ENCODE measurements around the gene KIAA0040.

KIAA0040 gene

GRCh38 chr1:175192630-175193526 lies at the start of gene KIAA0040:
Gene KIAA0040 (minus strand): TSS chr1:175192776. CDS start chr1:175161013, 31,763 bp downstream.
- peak; percentile 62 to 66 for DNase-seq

DNA sequence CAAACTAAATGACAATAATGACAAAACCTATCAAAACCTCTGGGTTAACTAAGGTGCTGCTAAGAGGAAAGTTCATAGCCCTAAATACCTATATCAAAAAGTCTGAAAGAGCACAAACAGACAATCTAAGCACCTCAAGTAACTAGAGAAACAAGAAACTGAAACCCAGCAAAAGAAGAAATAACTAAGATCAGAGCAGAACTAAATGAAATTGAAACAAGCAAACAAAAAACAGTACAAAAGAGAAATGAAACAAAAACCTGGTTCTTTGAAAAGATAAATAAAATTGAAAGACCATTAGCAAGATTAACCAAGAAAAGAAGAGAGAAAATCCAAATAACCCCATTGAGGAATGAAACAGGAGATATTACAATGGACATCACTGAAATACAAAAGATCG lies 44.8 kb upstream of the KIAA0040 start:
- no peak for DNase-seq

GRCh38 chr1:175234639-175235038 lies 42.1 kb upstream of the KIAA0040 start:
- no peak for DNase-seq

- DNase-seq: no peak
Observed at GRCh38 chr1:175232335-175232734, 39.8 kb upstream of the KIAA0040 start.

- DNase-seq: no peak
Observed at GRCh38 chr1:175225805-175226129, 33.2 kb upstream of the KIAA0040 start.

- DNase-seq: no peak
Observed at GRCh38 chr1:175222296-175222938, 29.8 kb upstream of the KIAA0040 start.

DNA sequence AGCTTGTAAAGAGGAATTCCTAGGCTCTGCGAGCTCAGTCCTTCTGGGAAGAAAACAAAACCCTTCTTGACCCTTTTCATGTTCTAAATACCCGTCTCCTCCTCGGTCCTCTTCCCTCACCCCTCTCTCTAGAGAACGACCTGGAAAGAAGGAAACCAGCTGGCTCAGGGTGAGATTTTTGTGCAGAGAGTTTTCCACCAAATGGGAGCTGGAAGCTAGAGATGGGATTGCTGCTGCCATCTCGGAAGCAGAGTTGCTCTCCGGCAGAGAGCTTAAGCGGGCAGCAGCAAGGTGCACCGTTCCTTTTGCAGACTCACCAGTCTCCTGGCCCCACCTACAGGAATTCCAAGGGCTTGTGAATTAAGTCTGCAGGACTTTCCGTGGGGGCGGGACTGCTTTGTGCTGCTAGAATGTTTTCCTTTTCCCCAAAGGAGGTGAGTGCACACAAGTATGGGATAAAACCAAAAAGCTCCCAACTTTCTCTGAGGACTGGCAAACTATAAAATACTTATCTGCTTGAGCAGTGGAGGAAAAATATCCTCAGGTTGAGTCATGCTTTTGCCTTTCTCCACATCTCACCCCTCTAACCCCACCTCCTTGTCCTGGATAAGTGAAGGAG lies 29.1 kb upstream of the KIAA0040 start:
- no peak for DNase-seq

- DNase-seq: no peak
Observed at GRCh38 chr1:175220853-175221556, 28.4 kb upstream of the KIAA0040 start.

- DNase-seq: no peak
Observed at GRCh38 chr1:175219774-175220173, 27.2 kb upstream of the KIAA0040 start.

- DNase-seq: no peak
Observed at GRCh38 chr1:175218786-175219434, 26.3 kb upstream of the KIAA0040 start.

DNA sequence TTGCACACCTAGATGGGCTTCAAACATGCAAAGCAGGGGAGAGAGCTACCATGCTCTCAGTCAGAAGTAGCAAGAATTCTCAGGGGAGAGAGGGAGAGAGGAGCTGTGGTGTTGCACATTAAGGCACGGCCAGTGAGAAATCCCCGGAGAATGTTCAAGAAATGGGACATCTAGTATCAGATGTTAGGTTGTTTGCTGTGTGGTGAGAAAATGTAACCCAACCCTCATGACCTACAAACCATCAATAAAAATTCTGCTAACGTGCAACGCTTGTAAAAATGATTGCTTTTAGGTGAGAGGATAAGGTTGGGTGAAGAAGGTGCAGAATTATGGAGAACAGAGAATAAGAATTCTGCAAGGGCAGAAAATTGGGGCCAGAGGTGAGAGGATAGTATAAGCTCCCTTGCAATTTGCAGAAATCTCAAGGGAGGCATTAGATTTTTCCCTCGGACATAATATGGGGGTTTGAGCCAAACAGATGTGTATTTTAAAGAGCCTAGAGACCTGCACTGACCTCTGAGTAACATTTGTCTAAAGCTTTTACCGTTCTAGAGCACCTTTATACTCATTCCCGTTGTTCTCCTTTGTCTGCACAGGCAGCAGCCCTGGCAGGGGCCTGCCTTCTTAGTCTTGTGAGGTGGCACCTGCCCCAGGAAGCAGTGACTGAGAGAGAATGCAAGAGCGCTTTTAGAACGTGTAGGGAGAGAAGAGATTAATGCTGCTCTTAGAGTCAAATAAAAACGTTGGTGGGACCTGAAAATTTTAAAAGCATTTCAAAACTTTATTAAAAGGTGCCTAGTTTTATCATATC lies 25.4 kb upstream of the KIAA0040 start:
- no peak for DNase-seq

GRCh38 chr1:175216444-175216843 lies 23.9 kb upstream of the KIAA0040 start:
- DNase-seq: no peak

GRCh38 chr1:175211656-175212055 lies 19.1 kb upstream of the KIAA0040 start:
- DNase-seq: no peak

- no peak for DNase-seq
Observed at GRCh38 chr1:175210744-175211143, 18.2 kb upstream of the KIAA0040 start.

GRCh38 chr1:175209493-175209921 lies 16.9 kb upstream of the KIAA0040 start:
- DNase-seq: no peak

GRCh38 chr1:175208773-175209492 lies 16.4 kb upstream of the KIAA0040 start:
- peak; percentile 35 to 43 for DNase-seq

DNA sequence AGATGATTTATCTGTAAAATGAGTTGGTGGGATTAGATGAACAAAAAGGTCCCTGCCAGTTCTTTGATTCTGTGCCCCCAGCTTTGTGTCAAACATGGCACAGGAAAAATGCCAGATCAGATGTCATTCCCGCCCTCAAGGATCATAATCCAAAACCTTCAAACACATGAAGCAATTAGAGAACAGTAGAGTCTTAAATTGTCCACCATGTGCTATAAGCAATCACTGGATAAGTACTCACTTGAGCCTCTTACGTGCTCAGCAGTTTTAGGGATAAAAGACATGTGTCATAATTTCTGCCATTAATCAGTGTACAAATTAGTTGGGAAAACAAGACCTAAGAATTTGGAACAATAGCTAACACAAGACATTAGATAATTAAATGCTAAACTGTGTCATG lies 15.4 kb upstream of the KIAA0040 start:
- DNase-seq: no peak

DNA sequence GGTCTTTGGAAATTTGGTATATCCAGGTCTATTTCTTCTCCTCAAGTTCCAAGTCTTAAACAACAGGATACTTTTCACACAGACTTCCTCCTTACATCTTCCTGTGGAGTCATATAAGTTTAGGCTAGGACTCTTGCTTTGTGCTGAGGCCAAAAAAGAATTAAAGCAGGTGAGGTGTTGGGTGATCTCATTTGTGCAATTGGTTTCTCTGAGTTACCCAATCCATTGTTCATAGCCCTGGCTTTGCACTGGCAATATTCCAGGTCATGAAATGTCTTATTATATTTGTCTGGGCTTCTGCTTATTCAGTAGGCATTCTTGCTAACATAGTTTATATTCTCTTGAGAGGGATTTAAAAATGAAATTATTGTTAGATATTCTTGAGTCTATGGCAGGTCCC lies 14.1 kb upstream of the KIAA0040 start:
- DNase-seq: no peak

DNA sequence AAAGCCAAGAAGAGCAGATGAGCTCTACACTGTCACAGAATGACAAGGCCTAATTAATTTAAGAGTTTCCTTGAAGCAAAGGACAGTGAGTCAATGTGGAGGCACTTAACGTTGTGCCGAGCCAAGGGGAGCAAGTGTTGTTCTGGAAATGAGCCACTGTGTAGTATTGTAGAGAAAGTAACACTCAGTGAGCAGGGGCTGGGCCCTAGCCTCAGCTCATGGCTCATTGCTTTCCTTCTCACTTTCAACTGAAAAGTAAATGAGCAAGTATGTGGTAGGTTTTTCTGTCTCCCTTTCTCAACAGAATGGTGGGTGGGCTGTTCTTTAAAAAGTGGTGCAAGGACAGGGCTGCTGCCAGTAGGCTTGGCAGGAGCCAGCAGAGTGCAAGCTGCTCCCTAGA lies 11.8 kb upstream of the KIAA0040 start:
- no peak for DNase-seq

DNA sequence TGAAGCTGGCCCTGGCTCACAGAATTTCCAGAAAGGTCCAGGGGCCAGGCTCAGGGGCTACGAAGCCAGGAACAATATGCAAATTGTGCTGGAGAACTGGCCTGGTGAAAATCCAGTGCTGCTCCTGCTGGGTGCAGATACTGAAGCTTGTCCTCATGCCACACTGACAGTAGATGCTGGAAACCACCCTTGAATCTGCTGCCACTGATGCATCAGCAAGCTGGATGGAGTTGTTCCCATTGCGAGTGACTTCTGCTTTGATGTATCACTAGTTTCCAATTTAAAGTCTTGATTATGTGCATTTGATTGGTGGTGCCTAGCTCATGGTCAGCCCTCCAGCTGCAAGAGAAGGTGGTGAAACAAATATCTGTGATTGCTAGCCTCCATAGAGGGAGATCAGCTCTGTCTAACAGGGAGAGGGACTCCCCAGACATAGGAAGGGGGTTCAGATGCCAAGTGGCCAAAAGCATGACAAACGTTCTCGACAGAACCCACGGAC lies 11.0 kb upstream of the KIAA0040 start:
- DNase-seq: no peak

Data from activated CD4-positive, alpha-beta T cell treated with anti-CD3 and anti-CD28 coated beads for 4 hours (primary cell).